Measurements from ENCODE around the gene DCANP1.

DCANP1 gene

DNA sequence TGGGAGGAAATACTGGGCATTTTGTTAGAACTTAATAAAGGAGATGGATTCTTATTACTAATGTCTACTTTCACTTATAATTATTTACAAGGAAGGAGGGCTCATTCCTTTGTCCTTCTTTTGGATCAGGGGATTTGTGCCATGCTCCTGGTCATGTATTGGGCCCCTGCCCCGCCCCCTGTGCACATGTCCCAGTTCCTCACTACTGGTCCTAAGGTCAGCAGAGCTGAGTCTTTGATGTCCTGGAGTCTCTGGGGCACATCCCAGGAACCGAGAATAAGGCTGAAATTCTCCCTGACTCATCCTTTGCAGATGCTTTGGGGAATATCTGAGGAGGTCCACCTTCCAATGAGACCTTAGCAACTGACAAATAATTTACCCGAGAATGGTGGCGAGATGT lies 24.6 kb upstream of the DCANP1 start:
- no peak overlapping the region for H2AFZ ChIP-seq (ENCODE audit: low read depth, low read length)
- no peaks in the 10 kb centered on the region for H3K4me1 ChIP-seq (ENCODE audit: low read length)
- no peaks in the 10 kb centered on the region for H4K20me1 ChIP-seq (ENCODE audit: insufficient read depth, low read length)
- H3K36me3 ChIP-seq (replicated peaks; ENCODE audit: low read depth, low read length) = no peaks in the 10 kb centered on the region
- H3K4me3 ChIP-seq (ENCODE audit: low read length) = no peak overlapping the region
- H3K27me3 ChIP-seq (ENCODE audit: low read depth, low read length) = peaks cover 10% of the 10 kb centered on the region; the same call in 1 of the 2 replicates
- H3K27ac ChIP-seq (ENCODE audit: low read length) = no peak overlapping the region
- H3K9me3 ChIP-seq (ENCODE audit: insufficient read depth, low read length) = no peaks in the 10 kb centered on the region
- TF ChIP-seq EZH2phosphoT487 (IDR thresholded peaks at IDR 0.05; ENCODE audit: low read depth) (no peak), CTCF (IDR thresholded peaks at IDR 0.05; ENCODE audit: low read depth, low read length) (no peak)
- no peaks in the 10 kb centered on the region for H3K79me2 ChIP-seq (ENCODE audit: low read length)
- H3K4me2 ChIP-seq (ENCODE audit: low read length) = no peak overlapping the region
- H3K9ac ChIP-seq (ENCODE audit: low read length) = no peak overlapping the region

DNA sequence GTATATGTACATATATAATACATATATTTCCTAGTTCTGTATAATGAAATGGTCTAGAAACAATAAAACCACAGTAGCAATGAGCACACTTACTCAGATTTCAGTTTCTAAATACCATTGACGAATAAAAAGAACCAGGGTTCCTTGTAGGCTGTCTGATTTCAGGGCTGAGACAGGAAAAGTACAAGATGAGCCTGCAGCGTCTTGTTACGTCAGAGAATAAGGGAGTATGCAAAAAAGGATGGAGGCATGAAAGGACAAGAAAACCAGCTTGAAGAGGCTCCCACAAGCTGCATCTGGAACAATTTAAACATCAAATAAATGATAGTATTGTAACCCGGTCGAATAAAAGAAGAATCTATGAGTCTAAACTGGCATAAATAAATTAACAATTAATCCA lies 22.8 kb upstream of the DCANP1 start:
- H3K9ac ChIP-seq (ENCODE audit: low read length) = no peak overlapping the region
- H3K9me3 ChIP-seq (ENCODE audit: insufficient read depth, low read length) = no peaks in the 10 kb centered on the region
- H3K4me2 ChIP-seq (ENCODE audit: low read length) = no peak overlapping the region
- no peaks in the 10 kb centered on the region for H3K36me3 ChIP-seq (replicated peaks; ENCODE audit: low read depth, low read length)
- H3K79me2 ChIP-seq (ENCODE audit: low read length) = no peaks in the 10 kb centered on the region
- no peaks in the 10 kb centered on the region for H4K20me1 ChIP-seq (ENCODE audit: insufficient read depth, low read length)
- TF ChIP-seq CTCF (IDR thresholded peaks at IDR 0.05; ENCODE audit: low read depth, low read length) (no peak), EZH2phosphoT487 (IDR thresholded peaks at IDR 0.05; ENCODE audit: low read depth) (no peak)
- H3K4me3 ChIP-seq (ENCODE audit: low read length) = no peak overlapping the region
- no peak overlapping the region for H2AFZ ChIP-seq (ENCODE audit: low read depth, low read length)
- peaks cover 20% of the 10 kb centered on the region for H3K27me3 ChIP-seq (ENCODE audit: low read depth, low read length)
- no peak overlapping the region for H3K27ac ChIP-seq (ENCODE audit: low read length)
- 0 out of 2 replicates have a peak, but pooled peaks cover 3% of the 10 kb centered on the region for H3K4me1 ChIP-seq (ENCODE audit: low read length)

GRCh38 chr5:135468541-135468940 lies 21.4 kb upstream of the DCANP1 start:
- no peak overlapping the region for H3K9ac ChIP-seq (ENCODE audit: low read length)
- no peak overlapping the region for H2AFZ ChIP-seq (ENCODE audit: low read depth, low read length)
- no peaks in the 10 kb centered on the region for H3K9me3 ChIP-seq (ENCODE audit: insufficient read depth, low read length)
- H3K27me3 ChIP-seq (ENCODE audit: low read depth, low read length) = peaks cover 25% of the 10 kb centered on the region
- no peak overlapping the region for H3K4me3 ChIP-seq (ENCODE audit: low read length)
- no peak for TF ChIP-seq CTCF (IDR thresholded peaks at IDR 0.05; ENCODE audit: low read depth, low read length)
- TF ChIP-seq EZH2phosphoT487 (IDR thresholded peaks at IDR 0.05; ENCODE audit: low read depth) = no peak
- H3K4me2 ChIP-seq (ENCODE audit: low read length) = no peak overlapping the region
- H4K20me1 ChIP-seq (ENCODE audit: insufficient read depth, low read length) = no peaks in the 10 kb centered on the region
- no peaks in the 10 kb centered on the region for H3K79me2 ChIP-seq (ENCODE audit: low read length)
- no peak overlapping the region for H3K27ac ChIP-seq (ENCODE audit: low read length)
- 0 out of 2 replicates have a peak, but pooled peaks cover 3% of the 10 kb centered on the region for H3K4me1 ChIP-seq (ENCODE audit: low read length)
- H3K36me3 ChIP-seq (replicated peaks; ENCODE audit: low read depth, low read length) = no peaks in the 10 kb centered on the region

- Histone ChIP-seq H3K9me3 (ENCODE audit: insufficient read depth, low read length) (no peaks in the 10 kb centered on the region), H3K4me2 (ENCODE audit: low read length) (no peak overlapping the region), H3K27ac (ENCODE audit: low read length) (no peak overlapping the region), H4K20me1 (ENCODE audit: insufficient read depth, low read length) (no peaks in the 10 kb centered on the region), H3K36me3 (replicated peaks; ENCODE audit: low read depth, low read length) (no peaks in the 10 kb centered on the region), H3K4me1 (ENCODE audit: low read length) (0 out of 2 replicates have a peak, but pooled peaks cover 3% of the 10 kb centered on the region), H3K27me3 (ENCODE audit: low read depth, low read length) (peaks cover 25% of the 10 kb centered on the region), H3K4me3 (ENCODE audit: low read length) (no peak overlapping the region), H2AFZ (ENCODE audit: low read depth, low read length) (no peak overlapping the region), H3K9ac (ENCODE audit: low read length) (no peak overlapping the region), H3K79me2 (ENCODE audit: low read length) (no peaks in the 10 kb centered on the region)
- TF ChIP-seq CTCF (IDR thresholded peaks at IDR 0.05; ENCODE audit: low read depth, low read length) (no peak), EZH2phosphoT487 (IDR thresholded peaks at IDR 0.05; ENCODE audit: low read depth) (no peak)
Observed at GRCh38 chr5:135467871-135468485, 20.8 kb upstream of the DCANP1 start.
